H7 (cell line): Measurements from ENCODE around the gene FBXO22. TPM values are rescaled to one million over a fixed set of nuclear protein-coding genes. Genes with fewer than 3 reads are reported as not detected.
A peak's percentile ranks its signal among the peaks of the same experiment; 100 is the strongest.
"Not testable (repeated sequence)": the region's sequence is repeated elsewhere in the genome, so short reads cannot be mapped to it uniquely, and the experiment has no call there.

ENCODE experiments used
- DNase-seq: peaks from one replicate; pipeline ENCODE4 v3.0.0; 2012
- H3K27me3 ChIP-seq: 2 replicates; pipeline ENCODE4 v1.6.0; 2011; ENCODE audit warnings: mild to moderate bottlenecking, low read length; ENCODE audit not compliant: control insufficient read depth, insufficient read depth
- H3K36me3 ChIP-seq: replicated peaks from 2 replicates; pipeline ENCODE4 v1.5.1; 2011; ENCODE audit warnings: low read length; ENCODE audit not compliant: control insufficient read depth, insufficient read depth
- H3K4me3 ChIP-seq: 2 replicates; pipeline ENCODE4 v1.5.1; 2011; ENCODE audit warnings: low read depth, mild to moderate bottlenecking, control low read depth, low read length, moderate library complexity; ENCODE audit not compliant: insufficient read depth
- total RNA-seq: library from RNA; depleted of rRNA; stranded (reverse); fragments of >200 nt; shearing (Covaris generic); gene quantifications from 2 replicates; pipeline ENCODE4 v1.2.3, GENCODE V29; 2014; rRNA removed

FBXO22 gene
- 59.5 and 75.7 TPM in 2 replicates for total RNA-seq

DNA sequence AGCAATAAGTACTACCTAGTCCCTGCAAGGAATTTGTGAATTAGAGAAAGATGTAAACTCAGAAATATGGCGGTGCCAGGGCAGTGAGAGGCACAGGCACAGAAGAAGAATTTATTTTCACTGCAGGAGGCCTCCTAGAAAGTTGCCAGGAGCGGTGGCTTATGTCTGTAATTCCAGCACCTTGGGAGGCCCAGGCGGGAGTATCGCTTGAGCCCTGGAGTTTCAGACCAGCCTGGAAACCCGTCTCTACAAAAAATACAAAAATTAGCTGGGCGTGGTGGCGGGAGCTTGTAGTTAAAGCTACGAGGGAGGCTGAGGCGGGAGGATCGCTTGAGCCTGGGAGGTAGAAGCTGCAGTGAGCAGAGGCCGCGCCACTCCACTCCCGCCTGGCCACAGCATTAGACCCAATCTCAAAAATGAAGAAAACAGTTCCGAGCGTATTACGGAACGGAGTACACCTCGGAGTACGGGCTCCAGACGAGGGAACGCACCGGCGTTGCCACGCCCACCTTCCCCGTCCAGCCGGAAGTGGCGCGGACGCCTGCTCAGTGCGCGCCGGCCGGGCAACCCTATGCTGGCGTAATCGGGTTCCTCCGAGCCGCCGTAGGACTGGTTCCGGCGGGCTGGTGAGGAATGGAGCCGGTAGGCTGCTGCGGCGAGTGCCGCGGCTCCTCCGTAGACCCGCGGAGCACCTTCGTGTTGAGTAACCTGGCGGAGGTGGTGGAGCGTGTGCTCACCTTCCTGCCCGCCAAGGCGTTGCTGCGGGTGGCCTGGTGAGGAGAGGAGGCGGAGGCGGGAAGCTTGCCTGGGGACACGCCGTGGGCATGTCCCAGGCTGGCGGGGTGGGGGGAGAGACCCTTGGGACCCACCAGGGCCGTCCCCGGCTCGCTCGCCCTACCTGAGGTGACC, at the start of gene FBXO22:
Gene FBXO22 (plus strand): TSS at position 548 of the 909 bp plus-strand sequence. CDS start 86 bp downstream, at position 634.
- Histone ChIP-seq H3K4me3 (peak within 1 kb of the TSS; percentile 96), H3K36me3 (peaks cover 10% of the 10 kb centered on the region), H3K27me3 (no peaks in the 10 kb centered on the region)
- DNase-seq = peak; percentile 89

DNA sequence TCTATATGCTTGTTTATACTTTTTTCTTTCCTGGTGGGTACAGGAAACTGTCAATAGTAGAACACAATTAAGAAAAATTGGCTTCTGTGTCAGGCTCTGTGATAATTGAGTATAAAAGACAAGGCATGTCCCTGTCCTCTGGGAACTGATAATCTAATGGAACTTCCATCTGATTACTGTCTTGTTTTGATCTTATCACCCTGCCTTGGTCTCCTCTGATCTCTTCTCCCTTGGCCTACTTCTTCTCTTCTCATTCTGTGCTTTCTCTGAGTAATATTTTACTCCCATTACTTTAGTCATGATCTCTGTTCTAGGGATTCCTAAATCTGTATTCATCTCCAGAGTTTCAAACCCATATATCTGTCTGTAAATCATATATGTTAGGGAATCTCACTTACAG, 45.8 kb upstream of the FBXO22 start:
- H3K36me3 ChIP-seq = peaks cover 7% of the 10 kb centered on the region
- no peaks in the 10 kb centered on the region for H3K27me3 ChIP-seq
- DNase-seq = no peak
- no peak overlapping the region for H3K4me3 ChIP-seq

- Histone ChIP-seq H3K36me3 (peaks cover 4% of the 10 kb centered on the region), H3K27me3 (no peaks in the 10 kb centered on the region), H3K4me3 (no peak overlapping the region)
- no peak for DNase-seq
These were observed 41.8 kb upstream of the FBXO22 start for GRCh38 chr15:75861750-75862402.

GRCh38 chr15:75862796-75863195, 40.9 kb upstream of the FBXO22 start:
- Histone ChIP-seq H3K4me3 (no peak overlapping the region), H3K36me3 (peaks cover 2% of the 10 kb centered on the region), H3K27me3 (no peaks in the 10 kb centered on the region)
- DNase-seq = no peak

DNA sequence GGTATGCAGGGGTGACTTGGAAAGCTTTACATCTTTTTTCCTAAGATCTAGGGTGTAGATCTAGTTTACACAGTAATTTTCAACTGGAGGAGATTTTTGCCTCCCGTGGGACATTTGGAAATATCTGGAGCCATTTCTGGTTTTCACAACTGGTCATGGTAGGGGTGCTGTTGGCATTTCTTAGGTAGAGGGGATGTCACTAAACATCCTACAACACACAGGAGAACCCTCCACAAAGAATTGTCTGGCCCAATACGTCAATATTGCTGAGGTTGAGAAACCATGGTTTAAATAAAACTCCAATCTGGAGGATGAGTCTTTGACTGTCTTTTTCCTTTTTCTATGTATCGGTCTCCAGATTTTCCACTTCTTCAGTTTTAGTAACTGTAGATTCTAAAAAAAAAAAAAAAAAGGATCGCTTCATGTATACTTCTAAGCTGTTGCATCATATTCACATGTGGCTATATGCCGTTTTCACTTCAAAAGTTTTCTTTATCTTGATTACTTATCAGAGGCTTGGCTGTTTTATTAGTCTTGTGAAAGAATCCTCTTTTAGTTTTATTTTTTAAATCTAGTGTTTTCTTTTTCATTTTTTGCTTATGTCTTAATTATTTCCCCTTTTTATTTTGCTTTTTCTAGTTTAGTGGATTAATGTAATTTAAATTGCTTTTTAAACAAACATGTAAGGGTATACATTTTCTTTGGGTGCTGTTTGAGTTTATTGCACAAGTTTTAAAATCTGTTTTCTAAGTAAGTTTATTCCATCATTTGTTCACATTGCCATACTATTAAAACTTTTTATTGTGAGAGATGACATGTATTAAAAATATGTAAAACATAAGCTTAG, 39.2 kb upstream of the FBXO22 start:
- Histone ChIP-seq H3K36me3 (peaks cover 2% of the 10 kb centered on the region), H3K27me3 (no peaks in the 10 kb centered on the region), H3K4me3 (no peak overlapping the region)
- DNase-seq = no peak

DNA sequence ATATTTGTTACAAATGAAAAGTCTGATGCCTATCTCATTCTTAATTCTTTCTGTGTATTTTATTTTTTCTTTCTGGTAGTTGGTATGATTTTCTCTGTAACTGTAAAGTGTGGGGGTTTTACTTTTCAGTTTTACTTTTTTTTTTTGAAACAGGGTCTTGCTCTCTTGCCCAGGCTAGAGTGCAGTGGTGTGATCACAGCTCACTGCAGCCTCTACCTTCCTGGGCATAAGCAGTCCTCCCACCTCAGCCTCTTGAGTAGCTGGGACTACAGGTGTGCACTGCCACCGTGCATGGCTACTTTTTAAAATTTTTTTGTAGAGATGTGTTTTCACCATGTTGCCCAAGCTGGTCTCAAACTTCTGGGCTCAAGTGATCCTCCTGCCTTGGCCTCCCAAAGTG, 37.6 kb upstream of the FBXO22 start:
- DNase-seq, H3K36me3 ChIP-seq, H3K27me3 ChIP-seq, H3K4me3 ChIP-seq: not testable (repeated sequence)

- no peak overlapping the region for H3K4me3 ChIP-seq
- H3K27me3 ChIP-seq = no peaks in the 10 kb centered on the region
- no peak for DNase-seq
- no peaks in the 10 kb centered on the region; the same call in 1 of the 2 replicates for H3K36me3 ChIP-seq
These were observed 36.8 kb upstream of the FBXO22 start for GRCh38 chr15:75866916-75867315.

GRCh38 chr15:75867449-75867848, 36.2 kb upstream of the FBXO22 start:
- Histone ChIP-seq H3K36me3 (no peaks in the 10 kb centered on the region), H3K4me3 (no peak overlapping the region), H3K27me3 (no peaks in the 10 kb centered on the region)
- no peak for DNase-seq

GRCh38 chr15:75868019-75868418, 35.7 kb upstream of the FBXO22 start:
- H3K36me3 ChIP-seq = no peaks in the 10 kb centered on the region
- no peak for DNase-seq
- H3K4me3 ChIP-seq = no peak overlapping the region
- H3K27me3 ChIP-seq = no peaks in the 10 kb centered on the region

DNA sequence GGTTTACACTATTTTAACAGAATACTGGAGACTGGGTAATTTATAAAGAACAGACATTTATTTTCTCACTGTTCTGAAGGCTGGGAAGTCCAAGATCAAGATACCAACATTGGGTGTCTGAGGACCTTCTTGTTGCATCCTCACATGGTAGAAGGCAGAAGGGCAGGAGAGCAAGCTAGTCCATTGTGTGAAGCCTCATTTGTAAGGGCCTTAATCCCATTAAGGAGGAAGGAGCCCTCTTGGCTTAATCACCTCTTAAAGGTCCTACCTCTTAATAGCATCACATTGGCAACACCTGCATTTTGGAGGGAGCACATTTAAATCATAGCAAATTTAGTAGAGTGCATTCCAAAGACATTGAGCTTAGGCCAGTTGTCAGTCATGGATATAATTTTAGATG, 34.2 kb upstream of the FBXO22 start:
- DNase-seq = no peak
- no peak overlapping the region for H3K4me3 ChIP-seq
- peaks cover 6% of the 10 kb centered on the region for H3K36me3 ChIP-seq
- H3K27me3 ChIP-seq = no peaks in the 10 kb centered on the region

GRCh38 chr15:75871589-75871988, 32.1 kb upstream of the FBXO22 start:
- not testable (repeated sequence) for H3K36me3 ChIP-seq, DNase-seq, H3K27me3 ChIP-seq, H3K4me3 ChIP-seq

GRCh38 chr15:75872403-75872990, 31.2 kb upstream of the FBXO22 start:
- peaks cover 6% of the 10 kb centered on the region for H3K36me3 ChIP-seq
- H3K4me3 ChIP-seq = no peak overlapping the region
- no peaks in the 10 kb centered on the region for H3K27me3 ChIP-seq
- DNase-seq = no peak

GRCh38 chr15:75884041-75884440, 19.6 kb upstream of the FBXO22 start:
- Histone ChIP-seq H3K27me3 (no peaks in the 10 kb centered on the region), H3K36me3 (peaks cover 3% of the 10 kb centered on the region), H3K4me3 (no peak overlapping the region)
- DNase-seq = no peak

DNA sequence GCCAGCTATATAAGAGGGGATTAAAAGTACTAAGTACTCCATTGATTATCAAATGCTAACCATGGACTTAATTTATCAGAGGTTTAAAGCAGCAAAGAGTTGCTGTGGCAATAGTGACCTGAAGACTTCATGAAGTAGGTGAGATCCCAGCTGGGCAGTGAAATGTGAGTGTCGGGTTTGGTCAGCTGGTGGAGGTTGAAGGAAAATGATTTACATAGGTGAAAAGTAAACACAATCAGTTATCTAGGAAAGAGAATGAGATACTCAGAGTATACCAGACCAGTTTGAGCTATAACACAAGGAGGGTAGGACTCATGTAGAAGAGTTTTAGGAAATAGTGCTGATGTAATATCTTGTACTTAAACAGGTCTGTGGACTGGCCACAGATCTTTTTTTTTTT, 16.5 kb upstream of the FBXO22 start:
- DNase-seq = no peak
- no peak overlapping the region for H3K4me3 ChIP-seq
- H3K27me3 ChIP-seq = no peaks in the 10 kb centered on the region
- H3K36me3 ChIP-seq = peaks cover 7% of the 10 kb centered on the region
